ENCODE results near the gene CHAMP1.
"Not testable (repeated sequence)": the region's sequence is repeated elsewhere in the genome, so short reads cannot be mapped to it uniquely, and the experiment has no call there.

DNA sequence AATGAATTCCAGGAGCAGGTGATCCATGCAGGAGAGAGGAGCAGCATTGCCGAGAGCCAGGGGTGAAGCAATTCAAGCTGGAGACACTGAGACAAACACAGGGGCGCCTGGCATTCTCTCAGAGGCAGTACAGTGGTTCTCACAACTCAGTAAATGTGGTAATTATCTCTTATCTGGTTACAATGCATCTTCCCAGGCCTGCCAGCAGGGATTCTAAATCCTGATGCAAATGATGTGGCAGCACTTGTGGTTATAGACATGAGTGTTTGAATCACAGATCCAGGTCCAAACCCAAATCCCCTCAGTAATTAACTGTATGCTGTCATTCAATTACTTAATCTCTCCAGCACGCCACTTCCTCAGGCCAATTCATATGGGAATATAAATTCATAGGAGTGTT, 19.6 kb downstream of the CHAMP1 start:
- TF ChIP-seq, protein P1, sequence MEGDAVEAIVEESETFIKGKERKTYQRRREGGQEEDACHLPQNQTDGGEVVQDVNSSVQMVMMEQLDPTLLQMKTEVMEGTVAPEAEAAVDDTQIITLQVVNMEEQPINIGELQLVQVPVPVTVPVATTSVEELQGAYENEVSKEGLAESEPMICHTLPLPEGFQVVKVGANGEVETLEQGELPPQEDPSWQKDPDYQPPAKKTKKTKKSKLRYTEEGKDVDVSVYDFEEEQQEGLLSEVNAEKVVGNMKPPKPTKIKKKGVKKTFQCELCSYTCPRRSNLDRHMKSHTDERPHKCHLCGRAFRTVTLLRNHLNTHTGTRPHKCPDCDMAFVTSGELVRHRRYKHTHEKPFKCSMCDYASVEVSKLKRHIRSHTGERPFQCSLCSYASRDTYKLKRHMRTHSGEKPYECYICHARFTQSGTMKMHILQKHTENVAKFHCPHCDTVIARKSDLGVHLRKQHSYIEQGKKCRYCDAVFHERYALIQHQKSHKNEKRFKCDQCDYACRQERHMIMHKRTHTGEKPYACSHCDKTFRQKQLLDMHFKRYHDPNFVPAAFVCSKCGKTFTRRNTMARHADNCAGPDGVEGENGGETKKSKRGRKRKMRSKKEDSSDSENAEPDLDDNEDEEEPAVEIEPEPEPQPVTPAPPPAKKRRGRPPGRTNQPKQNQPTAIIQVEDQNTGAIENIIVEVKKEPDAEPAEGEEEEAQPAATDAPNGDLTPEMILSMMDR (IDR thresholded peaks at IDR 0.05): not testable (repeated sequence)
- TF ChIP-seq TCF7L2, POLR2AphosphoS5 (IDR thresholded peaks at IDR 0.05; ENCODE audit: low read depth, low read length): not testable (repeated sequence)
- TF ChIP-seq, protein P2, sequence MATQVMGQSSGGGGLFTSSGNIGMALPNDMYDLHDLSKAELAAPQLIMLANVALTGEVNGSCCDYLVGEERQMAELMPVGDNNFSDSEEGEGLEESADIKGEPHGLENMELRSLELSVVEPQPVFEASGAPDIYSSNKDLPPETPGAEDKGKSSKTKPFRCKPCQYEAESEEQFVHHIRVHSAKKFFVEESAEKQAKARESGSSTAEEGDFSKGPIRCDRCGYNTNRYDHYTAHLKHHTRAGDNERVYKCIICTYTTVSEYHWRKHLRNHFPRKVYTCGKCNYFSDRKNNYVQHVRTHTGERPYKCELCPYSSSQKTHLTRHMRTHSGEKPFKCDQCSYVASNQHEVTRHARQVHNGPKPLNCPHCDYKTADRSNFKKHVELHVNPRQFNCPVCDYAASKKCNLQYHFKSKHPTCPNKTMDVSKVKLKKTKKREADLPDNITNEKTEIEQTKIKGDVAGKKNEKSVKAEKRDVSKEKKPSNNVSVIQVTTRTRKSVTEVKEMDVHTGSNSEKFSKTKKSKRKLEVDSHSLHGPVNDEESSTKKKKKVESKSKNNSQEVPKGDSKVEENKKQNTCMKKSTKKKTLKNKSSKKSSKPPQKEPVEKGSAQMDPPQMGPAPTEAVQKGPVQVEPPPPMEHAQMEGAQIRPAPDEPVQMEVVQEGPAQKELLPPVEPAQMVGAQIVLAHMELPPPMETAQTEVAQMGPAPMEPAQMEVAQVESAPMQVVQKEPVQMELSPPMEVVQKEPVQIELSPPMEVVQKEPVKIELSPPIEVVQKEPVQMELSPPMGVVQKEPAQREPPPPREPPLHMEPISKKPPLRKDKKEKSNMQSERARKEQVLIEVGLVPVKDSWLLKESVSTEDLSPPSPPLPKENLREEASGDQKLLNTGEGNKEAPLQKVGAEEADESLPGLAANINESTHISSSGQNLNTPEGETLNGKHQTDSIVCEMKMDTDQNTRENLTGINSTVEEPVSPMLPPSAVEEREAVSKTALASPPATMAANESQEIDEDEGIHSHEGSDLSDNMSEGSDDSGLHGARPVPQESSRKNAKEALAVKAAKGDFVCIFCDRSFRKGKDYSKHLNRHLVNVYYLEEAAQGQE (IDR thresholded peaks at IDR 0.05; ENCODE audit: insufficient read depth in 1 of 2, low read depth in 2 of 2, low read length in 1 of 2): not testable (repeated sequence)

Data from Panc1 (cell line).